ENCODE data around the gene CAP1. TPM values are rescaled to one million over a fixed set of nuclear protein-coding genes. Genes with fewer than 3 reads are reported as not detected.

CAP1 gene
- total RNA-seq, 4 donors from 2014 or later, result 412 to 468 (median 442) TPM

- Histone ChIP-seq H3K27ac (replicated peaks in 1 of 4) (peak overlapping the region; percentile 98 to 100 (median 99)), H3K9me3 (no peaks in the 10 kb centered on the region)
- intact Hi-C loops (cut with DNase I), result no loop called here
These were observed 1.8 kb downstream of the CAP1 start for GRCh38 chr1:40042341-40042740.

GRCh38 chr1:40044110-40044509, 3.6 kb downstream of the CAP1 start:
- H3K9me3 ChIP-seq, result no peaks in the 10 kb centered on the region
- intact Hi-C loops (cut with DNase I), result no loop called here

More at GRCh38 chr1:40042341-40042740, 1.8 kb downstream of the CAP1 start:
- 47% methylated on average over 4 of the region's 4 CpGs for WGBS
- TF ChIP-seq POLR2A (IDR thresholded peaks at IDR 0.05; ENCODE audit: low read depth) (no peak), EP300 (IDR thresholded peaks at IDR 0.05) (no peak), POLR2AphosphoS5 (IDR thresholded peaks at IDR 0.05) (no peak), CTCF (IDR thresholded peaks at IDR 0.05) (no peak)
- DNase-seq (ENCODE audit: extremely low spot score), result no peak
- H3K4me1 ChIP-seq, result peaks cover 67 to 86% (median 82%) of the 10 kb centered on the region in 4 donors
- H3K4me3 ChIP-seq, result peak overlapping the region; percentile 89 to 100 (median 94)
- H3K27me3 ChIP-seq, result no peaks in the 10 kb centered on the region
- no peaks in the 10 kb centered on the region for H3K36me3 ChIP-seq

GRCh38 chr1:40045182-40045581, 4.7 kb downstream of the CAP1 start:
- intact Hi-C loops (cut with DNase I), result no loop called here
- H3K27me3 ChIP-seq, result no peaks in the 10 kb centered on the region
- 83% methylated on average over 4 of the region's 4 CpGs for WGBS
- H3K4me1 ChIP-seq, result peaks cover 70 to 91% (median 86%) of the 10 kb centered on the region in 4 donors
- H3K4me3 ChIP-seq, result peak overlapping the region in 1 of 4 donors; percentile 2
- TF ChIP-seq EP300 (IDR thresholded peaks at IDR 0.05) (no peak), POLR2AphosphoS5 (IDR thresholded peaks at IDR 0.05) (no peak), CTCF (IDR thresholded peaks at IDR 0.05) (no peak), POLR2A (IDR thresholded peaks at IDR 0.05; ENCODE audit: low read depth) (no peak)
- peaks cover 0 to 11% (median 0%) of the 10 kb centered on the region in 4 donors for H3K36me3 ChIP-seq
- H3K9me3 ChIP-seq, result no peaks in the 10 kb centered on the region
- H3K27ac ChIP-seq (replicated peaks in 1 of 4), result peak overlapping the region; percentile 58 to 98 (median 78)
- DNase-seq (ENCODE audit: extremely low spot score), result no peak

More at GRCh38 chr1:40044110-40044509, 3.6 kb downstream of the CAP1 start:
- Histone ChIP-seq H3K36me3 (peaks cover 0 to 4% (median 0%) of the 10 kb centered on the region in 4 donors), H3K27me3 (no peaks in the 10 kb centered on the region), H3K4me1 (peaks cover 63 to 87% (median 81%) of the 10 kb centered on the region in 4 donors), H3K4me3 (peak overlapping the region; percentile 9 to 100 (median 94)), H3K27ac (replicated peaks in 1 of 4) (peak overlapping the region; percentile 35 to 100 (median 98))
- TF ChIP-seq POLR2AphosphoS5 (IDR thresholded peaks at IDR 0.05), result no peak
- no peak for TF ChIP-seq CTCF (IDR thresholded peaks at IDR 0.05)
- no peak for DNase-seq (ENCODE audit: extremely low spot score)
- WGBS, result 40% methylated on average over 3 of the region's 3 CpGs

- intact Hi-C loops (cut with DNase I), result no loop called here
- Histone ChIP-seq H3K4me3 (no peak overlapping the region), H3K27ac (replicated peaks in 1 of 4) (peak overlapping the region; percentile 58 to 98 (median 78)), H3K27me3 (no peaks in the 10 kb centered on the region), H3K4me1 (peaks cover 70 to 97% (median 92%) of the 10 kb centered on the region in 4 donors), H3K36me3 (peaks cover 0 to 12% (median 1%) of the 10 kb centered on the region in 4 donors), H3K9me3 (no peaks in the 10 kb centered on the region)
- TF ChIP-seq EP300 (IDR thresholded peaks at IDR 0.05) (no peak), POLR2A (IDR thresholded peaks at IDR 0.05; ENCODE audit: low read depth) (no peak), POLR2AphosphoS5 (IDR thresholded peaks at IDR 0.05) (no peak), CTCF (IDR thresholded peaks at IDR 0.05) (no peak)
- WGBS, result 90% methylated on average over 3 of the region's 3 CpGs
- DNase-seq (ENCODE audit: extremely low spot score), result no peak
These were observed 5.2 kb downstream of the CAP1 start for GRCh38 chr1:40045766-40046165.

GRCh38 chr1:40047276-40047675, 6.7 kb downstream of the CAP1 start:
- no peaks in the 10 kb centered on the region for H3K9me3 ChIP-seq
- DNase-seq (ENCODE audit: extremely low spot score), result no peak
- peak overlapping the region; percentile 74 to 98 (median 82) for H3K27ac ChIP-seq (replicated peaks in 1 of 4)
- no peak for TF ChIP-seq CTCF (IDR thresholded peaks at IDR 0.05)
- TF ChIP-seq POLR2AphosphoS5 (IDR thresholded peaks at IDR 0.05), result no peak
- no peak for TF ChIP-seq POLR2A (IDR thresholded peaks at IDR 0.05; ENCODE audit: low read depth)
- no peak for TF ChIP-seq EP300 (IDR thresholded peaks at IDR 0.05)
- intact Hi-C loops (cut with DNase I), result no loop called here
- no peak overlapping the region for H3K4me3 ChIP-seq
- peaks cover 69 to 99% (median 97%) of the 10 kb centered on the region in 4 donors for H3K4me1 ChIP-seq
- H3K27me3 ChIP-seq, result no peaks in the 10 kb centered on the region
- H3K36me3 ChIP-seq, result peaks cover 0 to 18% (median 3%) of the 10 kb centered on the region in 4 donors
- WGBS, result 22% methylated on average over 2 of the region's 2 CpGs

All from esophagus muscularis mucosa (tissue), 4 donors.